ENCODE measurements around the gene TTLL6. TPM values are rescaled to one million over a fixed set of nuclear protein-coding genes. Genes with fewer than 3 reads are reported as not detected.
A peak's percentile ranks its signal among the peaks of the same experiment; 100 is the strongest.

TTLL6 gene
- total RNA-seq, 1 donor from 2014 or later = 17.4 TPM

DNA sequence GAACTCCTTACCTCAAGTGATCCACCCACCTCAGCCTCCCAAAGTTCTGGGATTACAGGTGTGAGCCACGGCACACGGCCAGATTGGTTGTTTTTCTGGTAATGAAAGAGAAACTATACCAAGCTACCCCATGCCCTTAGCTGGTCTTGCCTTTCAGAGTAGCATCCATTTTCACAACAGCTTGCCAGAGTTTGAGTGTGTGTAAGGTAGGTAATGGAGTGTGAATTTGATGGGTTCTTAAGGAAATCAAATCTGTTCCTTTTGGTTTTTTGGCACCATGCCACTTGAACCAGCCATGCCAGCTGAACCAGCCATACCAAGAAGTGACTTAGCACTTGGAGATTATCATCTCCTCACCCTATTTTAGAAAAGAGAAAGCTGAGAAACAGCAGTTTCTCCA lies 18.9 kb upstream of the TTLL6 start:
- peaks cover 6% of the 10 kb centered on the region for H4K20me1 ChIP-seq (ENCODE audit: low read depth)
- TF ChIP-seq EZH2phosphoT487 (IDR thresholded peaks at IDR 0.05) (no peak), EZH2 (IDR thresholded peaks at IDR 0.05) (no peak)
- TF ChIP-seq, protein P1, sequence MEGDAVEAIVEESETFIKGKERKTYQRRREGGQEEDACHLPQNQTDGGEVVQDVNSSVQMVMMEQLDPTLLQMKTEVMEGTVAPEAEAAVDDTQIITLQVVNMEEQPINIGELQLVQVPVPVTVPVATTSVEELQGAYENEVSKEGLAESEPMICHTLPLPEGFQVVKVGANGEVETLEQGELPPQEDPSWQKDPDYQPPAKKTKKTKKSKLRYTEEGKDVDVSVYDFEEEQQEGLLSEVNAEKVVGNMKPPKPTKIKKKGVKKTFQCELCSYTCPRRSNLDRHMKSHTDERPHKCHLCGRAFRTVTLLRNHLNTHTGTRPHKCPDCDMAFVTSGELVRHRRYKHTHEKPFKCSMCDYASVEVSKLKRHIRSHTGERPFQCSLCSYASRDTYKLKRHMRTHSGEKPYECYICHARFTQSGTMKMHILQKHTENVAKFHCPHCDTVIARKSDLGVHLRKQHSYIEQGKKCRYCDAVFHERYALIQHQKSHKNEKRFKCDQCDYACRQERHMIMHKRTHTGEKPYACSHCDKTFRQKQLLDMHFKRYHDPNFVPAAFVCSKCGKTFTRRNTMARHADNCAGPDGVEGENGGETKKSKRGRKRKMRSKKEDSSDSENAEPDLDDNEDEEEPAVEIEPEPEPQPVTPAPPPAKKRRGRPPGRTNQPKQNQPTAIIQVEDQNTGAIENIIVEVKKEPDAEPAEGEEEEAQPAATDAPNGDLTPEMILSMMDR (IDR thresholded peaks at IDR 0.05) = no peak
- H3K4me1 ChIP-seq = peaks cover 6% of the 10 kb centered on the region
- H3K9ac ChIP-seq = no peak overlapping the region
- no peaks in the 10 kb centered on the region for H3K36me3 ChIP-seq
- DNase-seq (ENCODE audit: low spot score) = no peak
- no peaks in the 10 kb centered on the region for H3K27me3 ChIP-seq
- H3K4me3 Mint-ChIP-seq = no peak overlapping the region
- H3F3A ChIP-seq (ENCODE audit: low read depth) = no peaks in the 10 kb centered on the region
- H3K79me2 ChIP-seq (ENCODE audit: low read depth) = no peaks in the 10 kb centered on the region
- no peak overlapping the region for H3K27ac ChIP-seq
- H3K27ac Mint-ChIP-seq = no peak overlapping the region
- H3K4me2 ChIP-seq = no peak overlapping the region
- no peak overlapping the region for H3K4me3 ChIP-seq
- H3K9me3 Mint-ChIP-seq = no peaks in the 10 kb centered on the region
- H3K27me3 Mint-ChIP-seq (ENCODE audit: insufficient read depth, low read depth) = no peaks in the 10 kb centered on the region
- H3K4me1 Mint-ChIP-seq = peaks cover 12% of the 10 kb centered on the region
- no peaks in the 10 kb centered on the region for H3K9me3 ChIP-seq (ENCODE audit: low read depth)
- no peaks in the 10 kb centered on the region for H3K36me3 Mint-ChIP-seq
- H2AFZ ChIP-seq (replicated peaks) = no peak overlapping the region

DNA sequence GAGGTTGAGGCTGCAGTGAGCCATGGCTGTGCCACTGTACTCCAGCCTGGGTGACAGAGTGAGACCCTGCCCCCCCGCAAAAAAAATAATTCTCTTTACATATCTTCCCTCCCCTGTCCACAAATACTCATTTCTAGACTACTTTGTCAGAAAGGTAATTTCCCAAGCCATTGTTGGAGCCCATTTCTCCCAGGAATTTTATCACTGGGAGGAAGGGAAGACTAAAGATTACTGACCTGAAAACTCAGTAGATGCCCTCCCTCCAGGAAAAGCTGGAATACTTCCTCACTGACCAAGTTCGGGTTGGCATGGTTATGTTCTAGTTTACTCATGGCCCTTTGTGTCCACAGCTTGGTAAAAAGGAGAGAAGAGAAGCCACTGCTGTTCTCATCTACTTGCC lies 17.9 kb upstream of the TTLL6 start:
- no peaks in the 10 kb centered on the region for H3K36me3 Mint-ChIP-seq
- no peak overlapping the region for H3K4me3 ChIP-seq
- H3K4me3 Mint-ChIP-seq = no peak overlapping the region
- H3K27ac Mint-ChIP-seq = no peak overlapping the region
- H3K4me1 Mint-ChIP-seq = peaks cover 7% of the 10 kb centered on the region
- no peak for DNase-seq (ENCODE audit: low spot score)
- H3K4me2 ChIP-seq = no peak overlapping the region
- no peaks in the 10 kb centered on the region for H3F3A ChIP-seq (ENCODE audit: low read depth)
- no peak overlapping the region for H2AFZ ChIP-seq (replicated peaks)
- H3K79me2 ChIP-seq (ENCODE audit: low read depth) = no peaks in the 10 kb centered on the region
- H3K9me3 ChIP-seq (ENCODE audit: low read depth) = no peaks in the 10 kb centered on the region
- no peaks in the 10 kb centered on the region for H3K4me1 ChIP-seq
- H3K27ac ChIP-seq = no peak overlapping the region
- peaks cover 6% of the 10 kb centered on the region for H4K20me1 ChIP-seq (ENCODE audit: low read depth)
- no peaks in the 10 kb centered on the region for H3K27me3 ChIP-seq
- no peaks in the 10 kb centered on the region for H3K9me3 Mint-ChIP-seq
- no peaks in the 10 kb centered on the region for H3K36me3 ChIP-seq
- TF ChIP-seq, protein P1 (IDR thresholded peaks at IDR 0.05) = no peak
- no peak for TF ChIP-seq EZH2 (IDR thresholded peaks at IDR 0.05)
- no peak for TF ChIP-seq EZH2phosphoT487 (IDR thresholded peaks at IDR 0.05)
- peaks cover 2% of the 10 kb centered on the region for H3K27me3 Mint-ChIP-seq (ENCODE audit: insufficient read depth, low read depth)
- no peak overlapping the region for H3K9ac ChIP-seq

DNA sequence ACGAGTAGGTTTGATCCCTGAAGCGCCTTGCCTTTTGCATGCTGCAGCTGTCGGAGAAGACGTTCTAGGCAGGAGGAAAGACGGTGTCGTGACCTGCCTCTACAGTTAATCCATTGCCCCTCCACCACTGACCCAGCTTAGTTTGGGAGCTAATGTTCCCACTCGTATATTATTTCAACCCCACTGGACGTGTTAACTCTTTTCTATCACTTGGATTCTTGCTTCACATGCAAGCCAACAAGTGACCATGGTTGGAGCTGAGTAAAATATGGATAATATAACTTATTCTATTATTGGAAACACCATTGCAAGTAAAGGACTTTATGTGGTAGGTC lies 14.5 kb upstream of the TTLL6 start:
- H3K9ac ChIP-seq = no peak overlapping the region
- no peaks in the 10 kb centered on the region for H3K4me1 ChIP-seq
- TF ChIP-seq, protein P1 (IDR thresholded peaks at IDR 0.05) = no peak
- TF ChIP-seq EZH2phosphoT487 (IDR thresholded peaks at IDR 0.05) (no peak), EZH2 (IDR thresholded peaks at IDR 0.05) (no peak)
- peak overlapping the region; percentile 79 for H3K4me2 ChIP-seq
- H2AFZ ChIP-seq (replicated peaks) = peak overlapping the region; percentile 59
- H3K27ac ChIP-seq = no peak overlapping the region
- Mint-ChIP-seq H3K4me1 (peaks cover 3% of the 10 kb centered on the region), H3K36me3 (no peaks in the 10 kb centered on the region), H3K4me3 (peak overlapping the region; percentile 97), H3K27me3 (ENCODE audit: insufficient read depth, low read depth) (peaks cover 2% of the 10 kb centered on the region), H3K9me3 (no peaks in the 10 kb centered on the region), H3K27ac (no peak overlapping the region)
- no peaks in the 10 kb centered on the region for H3K27me3 ChIP-seq
- no peak for DNase-seq (ENCODE audit: low spot score)
- H3K9me3 ChIP-seq (ENCODE audit: low read depth) = no peaks in the 10 kb centered on the region
- H3K4me3 ChIP-seq = peak overlapping the region; percentile 73
- no peaks in the 10 kb centered on the region for H3K79me2 ChIP-seq (ENCODE audit: low read depth)
- H3F3A ChIP-seq (ENCODE audit: low read depth) = no peaks in the 10 kb centered on the region
- no peaks in the 10 kb centered on the region for H3K36me3 ChIP-seq
- H4K20me1 ChIP-seq (ENCODE audit: low read depth) = peaks cover 6% of the 10 kb centered on the region
